Endothelial cell of umbilical vein (primary cell): ENCODE data around the gene SCAMP1. TPM values are rescaled to one million over a fixed set of nuclear protein-coding genes. Genes with fewer than 3 reads are reported as not detected.
A peak's percentile ranks its signal among the peaks of the same experiment; 100 is the strongest.

ENCODE experiments used
- BruUV-seq: library from RNA; stranded (reverse); fragments of 400-500 nt; replicated peaks from 2 replicates; lab custom pipeline; 2021; lab: Mats Ljungman, UMichigan
- CTCF ChIA-PET: fragments of 300-600, 350-600 bp; sonication (Branson Sonifier 250); formaldehyde crosslinking; loops from one replicate; lab custom pipeline; 2021; ENCODE audit warnings: antibody characterized with exemption, inconsistent platforms; lab: Charles Lee
- POLR2A ChIA-PET: fragments of 300-600, 350-600 bp; sonication (Branson Sonifier 250); formaldehyde crosslinking; loops from one replicate; lab custom pipeline; 2021; ENCODE audit warnings: antibody characterized with exemption, inconsistent platforms; lab: Charles Lee
- DNase-seq: peaks from one replicate; pipeline ENCODE4 v3.0.0-alpha.2; 2011; ENCODE audit warnings: low read depth, low spot score
- FAIRE-seq: peaks from 2 replicates; lab custom pipeline; 2011; peaks lifted over from hg19 to GRCh38; lab: Jason Lieb, UNC
- H2AFZ ChIP-seq: 2 replicates; pipeline ENCODE4 v1.6.0; 2012; ENCODE audit warnings: low read depth, low read length, control low read depth, inconsistent platforms
- H3K27ac ChIP-seq: 2 replicates; pipeline ENCODE4 v1.5.1; 2011; ENCODE audit warnings: low read depth, mild to moderate bottlenecking, control low read depth, low read length, moderate library complexity; ENCODE audit not compliant: insufficient read depth
- H3K27me3 ChIP-seq, 2 experiments: 2 replicates each; pipeline versions ENCODE4 v1.6.0 to v1.6.1; 2011; ENCODE audit warnings: low read length in 2 of 2, mixed read lengths in 1 of 2; ENCODE audit not compliant: control insufficient read depth in 2 of 2, insufficient read depth in 2 of 2
- H3K36me3 ChIP-seq, 2 experiments: 2 replicates in 1 of 2; 3 replicates in 1 of 2; pipeline ENCODE4 v1.5.1; 2011; ENCODE audit warnings: low read length in 2 of 2, mild to moderate bottlenecking in 1 of 2, moderate library complexity in 1 of 2; ENCODE audit not compliant: control insufficient read depth in 2 of 2, insufficient read depth in 2 of 2; ENCODE audit errors: extremely low read depth in 1 of 2
- H3K4me1 ChIP-seq: 3 replicates; pipeline ENCODE4 v1.5.1; 2011; ENCODE audit warnings: mild to moderate bottlenecking, low read length; ENCODE audit not compliant: control insufficient read depth, insufficient read depth; ENCODE audit errors: extremely low read depth
- H3K4me2 ChIP-seq: 2 replicates; pipeline ENCODE4 v1.6.1; 2011; ENCODE audit warnings: low read length, control low read depth, mixed read lengths; ENCODE audit not compliant: insufficient read depth
- H3K4me3 ChIP-seq, 3 experiments: fragments of 200-600 bp in 1 of 3; sonication (generic), shearing (Covaris generic) in 1 of 3; replicated peaks in 1 of 3; 2 replicates each; pipeline ENCODE4 v1.5.1; 2011 to 2016; ENCODE audit warnings: control low read depth in 3 of 3, low read length in 3 of 3, mild to moderate bottlenecking in 2 of 3, inconsistent platforms in 1 of 3, low read depth in 1 of 3, moderate library complexity in 1 of 3; ENCODE audit not compliant: insufficient read depth in 1 of 3
- H3K79me2 ChIP-seq: 2 replicates; pipeline ENCODE4 v1.6.0; 2012; ENCODE audit warnings: low read length, inconsistent platforms; ENCODE audit not compliant: control insufficient read depth, insufficient read depth
- H3K9ac ChIP-seq: replicated peaks from 2 replicates; pipeline ENCODE3; 2011; ENCODE audit warnings: low read length, control low read depth; ENCODE audit not compliant: insufficient read depth; ENCODE audit errors: extremely low read depth
- H3K9me1 ChIP-seq: replicated peaks from 3 replicates; pipeline ENCODE4 v1.6.0; 2011; ENCODE audit warnings: mild to moderate bottlenecking, low read length; ENCODE audit not compliant: control insufficient read depth, insufficient read depth; ENCODE audit errors: extremely low read depth
- H3K9me3 ChIP-seq: replicated peaks from 2 replicates; pipeline ENCODE4 v1.5.1; 2012; ENCODE audit warnings: low read length, inconsistent platforms; ENCODE audit not compliant: control insufficient read depth, insufficient read depth
- H4K20me1 ChIP-seq: replicated peaks from 2 replicates; pipeline ENCODE3; 2011; ENCODE audit warnings: mild to moderate bottlenecking, low read length; ENCODE audit not compliant: control insufficient read depth, insufficient read depth; ENCODE audit errors: extremely low read depth
- EZH2 ChIP-seq: IDR thresholded peaks from 2 replicates; pipeline ENCODE4 v1.6.1; 2012; ENCODE audit warnings: borderline replicate concordance, low read depth, mild to moderate bottlenecking, moderate library complexity, low read length, inconsistent platforms; ENCODE audit not compliant: severe bottlenecking
- FOS ChIP-seq: IDR thresholded peaks from 2 replicates; pipeline ENCODE4 v1.6.1; 2011; ENCODE audit warnings: mild to moderate bottlenecking, low read length, moderate library complexity, borderline replicate concordance; ENCODE audit not compliant: insufficient read depth
- GATA2 ChIP-seq: IDR thresholded peaks from 2 replicates; pipeline ENCODE4 v1.7.0; 2011; ENCODE audit warnings: low read depth, mild to moderate bottlenecking, moderate library complexity, mixed read lengths, low read length; ENCODE audit not compliant: insufficient read length, insufficient read depth
- JUN ChIP-seq: IDR thresholded peaks from 2 replicates; pipeline ENCODE4 v1.6.1; 2011; ENCODE audit warnings: borderline replicate concordance, low read depth; ENCODE audit not compliant: insufficient read length, insufficient read depth
- MYC ChIP-seq: IDR thresholded peaks from one replicate; pipeline ENCODE4 v1.6.1; 2011; ENCODE audit warnings: mild to moderate bottlenecking, low read depth, low read length
- POLR2A ChIP-seq: IDR thresholded peaks from 2 replicates; pipeline ENCODE4 v1.6.1; 2012; ENCODE audit warnings: low read depth, mild to moderate bottlenecking, control low read depth, low read length
- POLR2AphosphoS5 ChIP-seq: IDR thresholded peaks from 2 replicates; pipeline ENCODE4 v1.6.1; 2012; ENCODE audit warnings: low read depth, mild to moderate bottlenecking, control low read depth, low read length, moderate library complexity; ENCODE audit not compliant: insufficient read depth
- dilution Hi-C: fragments of 300-500 bp; cut with MboI; formaldehyde crosslinking; loops from one replicate; pipeline ENCODE4 v1.15.0; 2019; ENCODE audit warnings: low sequenced_read_pairs; ENCODE audit not compliant: extremely low pct_ligation_motif_present
- intact Hi-C: fragments of 100-400 bp; cut with micrococcal nuclease; formaldehyde crosslinking; loops from one replicate; pipeline ENCODE4 v1.10.0; 2022
- polyA plus RNA-seq, 4 experiments: library from polyadenylated mRNA; depleted of rRNA in 3 of 4; stranded (reverse) in 3 of 4; unstranded in 1 of 4; fragments of >200 nt; gene quantifications; 2 replicates each; pipeline versions ENCODE4 v1.2.1 to v1.2.3, GENCODE V29; 2011 to 2012; ENCODE audit warnings: missing spikeins in 1 of 4
- total RNA-seq: library from RNA; stranded (reverse); gene quantifications from 2 replicates; pipeline ENCODE4 v1.2.3, GENCODE V29; 2021
- TF ChIP-seq, protein P1 (sequence below), 2 donors: IDR thresholded peaks; 1 replicate in 1 of 2; 2 replicates in 1 of 2; pipeline ENCODE4 v1.5.1; 2011; ENCODE audit warnings: low read length in 2 of 2, mild to moderate bottlenecking in 2 of 2, moderate library complexity in 2 of 2, control low read depth in 1 of 2, inconsistent platforms in 1 of 2, low read depth in 1 of 2; ENCODE audit not compliant: insufficient read depth in 1 of 2; ENCODE audit errors: extremely low read depth in 1 of 2
- TF ChIP-seq, protein P2 (sequence below): IDR thresholded peaks from 2 replicates; pipeline ENCODE4 v1.6.1; 2011; ENCODE audit not compliant: insufficient read depth, insufficient read length

The SCAMP1 gene
- total and polyA plus RNA-seq, 2 donors (not counting 3 experiments of a cell fraction or from before 2014, with no cell fraction given) = 13.7 to 29.0 TPM

GRCh38 chr5:78490709-78491485 is 130.5 kb downstream of the SCAMP1 start:
- no peak for TF ChIP-seq EZH2
- TF ChIP-seq, protein P1, sequence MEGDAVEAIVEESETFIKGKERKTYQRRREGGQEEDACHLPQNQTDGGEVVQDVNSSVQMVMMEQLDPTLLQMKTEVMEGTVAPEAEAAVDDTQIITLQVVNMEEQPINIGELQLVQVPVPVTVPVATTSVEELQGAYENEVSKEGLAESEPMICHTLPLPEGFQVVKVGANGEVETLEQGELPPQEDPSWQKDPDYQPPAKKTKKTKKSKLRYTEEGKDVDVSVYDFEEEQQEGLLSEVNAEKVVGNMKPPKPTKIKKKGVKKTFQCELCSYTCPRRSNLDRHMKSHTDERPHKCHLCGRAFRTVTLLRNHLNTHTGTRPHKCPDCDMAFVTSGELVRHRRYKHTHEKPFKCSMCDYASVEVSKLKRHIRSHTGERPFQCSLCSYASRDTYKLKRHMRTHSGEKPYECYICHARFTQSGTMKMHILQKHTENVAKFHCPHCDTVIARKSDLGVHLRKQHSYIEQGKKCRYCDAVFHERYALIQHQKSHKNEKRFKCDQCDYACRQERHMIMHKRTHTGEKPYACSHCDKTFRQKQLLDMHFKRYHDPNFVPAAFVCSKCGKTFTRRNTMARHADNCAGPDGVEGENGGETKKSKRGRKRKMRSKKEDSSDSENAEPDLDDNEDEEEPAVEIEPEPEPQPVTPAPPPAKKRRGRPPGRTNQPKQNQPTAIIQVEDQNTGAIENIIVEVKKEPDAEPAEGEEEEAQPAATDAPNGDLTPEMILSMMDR (IDR thresholded peaks at IDR 0.05; ENCODE audit: extremely low read depth in 1 of 2, insufficient read depth in 1 of 2, low read depth in 1 of 2, low read length in 2 of 2) = no peak
- no peak overlapping the region for H3K4me3 ChIP-seq
- ChIA-PET CTCF (interaction anchor here (1.0 to 3.3 kb wide), 4 partner anchors 11 to 42 kb away, joined by 3 to 11 read pairs (median 4); no protein-coding TSS in a partner anchor), POLR2A (no interaction called here)
- H3K79me2 ChIP-seq = peaks cover 7% of the 10 kb centered on the region
- H4K20me1 ChIP-seq = no peaks in the 10 kb centered on the region
- no peaks in the 10 kb centered on the region for H3K9me1 ChIP-seq
- H3K27me3 ChIP-seq = no peaks in the 10 kb centered on the region
- H3K4me2 ChIP-seq = no peak overlapping the region
- DNase-seq (peak; percentile 49), FAIRE-seq (no peak)
- BruUV-seq = no TSS peak
- dilution Hi-C loops = no loop called here
- intact Hi-C loops = no loop called here
- no peak overlapping the region for H2AFZ ChIP-seq
- no peaks in the 10 kb centered on the region for H3K9me3 ChIP-seq
- peaks cover 5% of the 10 kb centered on the region for H3K4me1 ChIP-seq
- H3K27ac ChIP-seq = no peak overlapping the region
- H3K9ac ChIP-seq = no peak overlapping the region
- peaks cover 11% of the 10 kb centered on the region in 2 experiments for H3K36me3 ChIP-seq

- no peak overlapping the region for H3K4me3 ChIP-seq
- intact Hi-C loops = no loop called here
- H3K4me2 ChIP-seq = no peak overlapping the region
- TF ChIP-seq, protein P2, sequence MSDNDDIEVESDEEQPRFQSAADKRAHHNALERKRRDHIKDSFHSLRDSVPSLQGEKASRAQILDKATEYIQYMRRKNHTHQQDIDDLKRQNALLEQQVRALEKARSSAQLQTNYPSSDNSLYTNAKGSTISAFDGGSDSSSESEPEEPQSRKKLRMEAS = no peak
- no peak for TF ChIP-seq EZH2
- TF ChIP-seq MYC = no peak
- no peak for TF ChIP-seq JUN
- TF ChIP-seq POLR2A = no peak
- no peak for TF ChIP-seq GATA2
- TF ChIP-seq, protein P1 (IDR thresholded peaks at IDR 0.05; ENCODE audit: extremely low read depth in 1 of 2, insufficient read depth in 1 of 2, low read depth in 1 of 2, low read length in 2 of 2) = no peak
- TF ChIP-seq POLR2AphosphoS5 = no peak
- TF ChIP-seq FOS = no peak
- peaks cover 7% of the 10 kb centered on the region for H3K79me2 ChIP-seq
- ChIA-PET CTCF (interaction anchor here (1.4 to 3.3 kb wide), 2 partner anchors 12 to 41 kb away, joined by 4 to 11 read pairs; no protein-coding TSS in a partner anchor), POLR2A (no interaction called here)
- H3K9me1 ChIP-seq = no peaks in the 10 kb centered on the region
- peaks cover 9% of the 10 kb centered on the region in 2 experiments for H3K36me3 ChIP-seq
- H3K27ac ChIP-seq = no peak overlapping the region
- no TSS peak for BruUV-seq
- dilution Hi-C loops = no loop called here
- no peaks in the 10 kb centered on the region for H3K27me3 ChIP-seq
- no peaks in the 10 kb centered on the region for H3K9me3 ChIP-seq
- FAIRE-seq (no peak), DNase-seq (no peak)
- H3K4me1 ChIP-seq = peaks cover 16% of the 10 kb centered on the region
- H3K9ac ChIP-seq = no peak overlapping the region
- no peak overlapping the region for H2AFZ ChIP-seq
- H4K20me1 ChIP-seq = no peaks in the 10 kb centered on the region
Observed at GRCh38 chr5:78492224-78492623, 131.8 kb downstream of the SCAMP1 start.
